DMS79 (cell line): ENCODE results near the gene TENT4A.
"Not testable (repeated sequence)": the region's sequence is repeated elsewhere in the genome, so short reads cannot be mapped to it uniquely, and the experiment has no call there.

Experiments
- DNase-seq: peaks from one replicate; lab custom pipeline; 2025; lab: John Stamatoyannopoulos, UW

The TENT4A gene

GRCh38 chr5:6713274-6714225 lies at the start of gene TENT4A:
TENT4A (plus strand) TSS chr5:6713432; CDS start chr5:6713984, 552 bp downstream.
- no peak for DNase-seq

DNA sequence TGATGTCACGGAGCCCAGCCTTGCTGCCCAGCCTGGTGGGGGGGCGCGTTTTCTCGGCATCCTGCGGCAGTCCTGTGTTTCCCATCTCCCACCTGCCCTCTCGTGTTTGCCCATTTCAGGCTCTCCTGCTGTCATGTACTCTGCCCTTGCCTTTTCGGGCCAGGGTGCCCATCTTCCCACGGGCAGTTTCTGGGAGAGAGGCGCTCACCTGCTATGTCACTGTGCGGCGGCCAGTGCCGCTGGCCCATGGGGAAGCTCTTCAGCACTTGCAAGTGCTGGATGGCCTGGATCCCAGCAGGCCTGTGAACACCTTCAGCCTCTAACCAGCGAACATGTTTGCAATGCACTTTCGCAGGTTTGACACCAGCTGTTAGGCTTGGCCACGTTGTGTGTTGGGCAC lies 46.5 kb upstream of the TENT4A start:
- no peak for DNase-seq

DNA sequence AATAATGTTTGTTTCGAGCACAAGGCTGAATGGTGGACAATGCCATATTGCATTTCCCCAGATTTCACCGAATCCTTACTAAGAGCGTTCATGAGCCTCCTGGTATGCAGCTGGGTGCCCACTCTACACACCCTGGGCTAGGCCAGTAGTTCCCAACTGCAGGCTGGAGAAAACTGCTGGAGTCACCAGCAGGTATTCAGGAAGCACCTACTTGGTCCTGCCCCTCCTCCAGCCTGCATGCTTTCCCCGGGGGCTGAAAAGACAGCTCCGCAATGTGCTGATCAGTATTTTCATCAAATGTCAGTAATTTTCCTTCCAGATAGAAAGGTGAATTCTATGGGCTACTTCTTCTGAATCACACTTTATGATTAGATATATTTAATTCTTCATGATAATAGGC lies 45.6 kb upstream of the TENT4A start:
- DNase-seq = no peak

DNA sequence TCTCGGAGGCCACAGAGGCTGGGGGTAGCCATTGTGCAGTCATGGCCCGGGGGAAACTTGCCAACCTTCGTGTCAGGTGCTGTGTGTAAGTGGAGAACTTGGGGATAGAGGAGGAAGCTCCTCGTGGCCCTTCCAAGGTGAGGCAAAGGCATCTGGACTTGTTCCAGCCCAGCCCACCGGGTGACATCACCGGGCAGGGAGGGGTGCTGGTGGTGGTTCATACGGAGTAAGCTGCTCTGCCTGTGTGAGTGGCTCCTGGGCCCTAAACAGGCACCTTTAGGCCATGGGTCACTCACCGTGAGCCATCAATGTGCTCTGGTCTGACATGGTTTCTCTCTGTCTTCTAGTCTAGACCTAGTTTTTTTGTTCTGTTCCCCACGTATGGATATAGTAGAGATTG lies 44.5 kb upstream of the TENT4A start:
- DNase-seq = not testable (repeated sequence)

GRCh38 chr5:6673031-6673430 lies 40.2 kb upstream of the TENT4A start:
- DNase-seq = no peak

- DNase-seq = no peak
These were observed 39.3 kb upstream of the TENT4A start for GRCh38 chr5:6673963-6674362.

GRCh38 chr5:6674421-6674820 lies 38.8 kb upstream of the TENT4A start:
- peak; percentile 7 for DNase-seq

GRCh38 chr5:6674886-6675285 lies 38.3 kb upstream of the TENT4A start:
- no peak for DNase-seq

DNA sequence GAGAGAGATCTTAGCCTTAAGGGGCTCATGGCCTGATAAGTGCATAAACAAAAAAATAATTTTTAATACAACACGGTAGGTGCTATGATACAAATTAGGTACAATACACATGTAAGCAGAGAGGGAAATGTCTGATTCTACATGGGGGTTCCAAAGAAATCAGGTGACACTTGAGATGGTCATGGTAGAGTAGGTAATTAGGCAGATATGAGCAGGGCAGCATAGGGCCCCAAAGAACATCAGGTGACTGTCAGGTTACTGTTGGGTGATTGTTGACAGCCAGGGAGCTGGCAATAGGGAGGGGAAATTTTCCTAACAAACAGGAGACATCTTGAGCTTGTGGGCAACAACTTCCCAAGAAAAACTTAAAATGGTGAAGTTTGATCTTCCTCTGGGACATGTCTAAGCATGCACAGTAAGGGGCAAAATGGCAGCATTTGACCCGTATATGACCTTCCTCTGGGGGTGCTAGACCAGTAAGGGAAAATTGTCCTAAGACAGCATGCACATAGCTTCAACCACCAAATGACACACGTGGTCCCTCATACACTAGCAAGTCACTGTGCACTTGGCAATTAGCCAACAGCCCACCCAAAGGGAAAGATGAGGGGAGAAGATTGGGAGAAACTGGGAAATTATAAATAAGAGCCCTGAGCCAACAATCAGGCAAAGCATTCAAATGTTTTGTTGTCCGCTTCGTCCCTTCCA lies 37.3 kb upstream of the TENT4A start:
- no peak for DNase-seq

- no peak for DNase-seq
These were observed 36.5 kb upstream of the TENT4A start for GRCh38 chr5:6676702-6677101.

- DNase-seq = no peak
These were observed 34.8 kb upstream of the TENT4A start for GRCh38 chr5:6678385-6678784.

- DNase-seq = no peak
These were observed 32.3 kb upstream of the TENT4A start for GRCh38 chr5:6680922-6681321.

- DNase-seq = no peak
These were observed 31.6 kb upstream of the TENT4A start for GRCh38 chr5:6681682-6682081.

GRCh38 chr5:6682239-6682638 lies 31.0 kb upstream of the TENT4A start:
- no peak for DNase-seq

DNA sequence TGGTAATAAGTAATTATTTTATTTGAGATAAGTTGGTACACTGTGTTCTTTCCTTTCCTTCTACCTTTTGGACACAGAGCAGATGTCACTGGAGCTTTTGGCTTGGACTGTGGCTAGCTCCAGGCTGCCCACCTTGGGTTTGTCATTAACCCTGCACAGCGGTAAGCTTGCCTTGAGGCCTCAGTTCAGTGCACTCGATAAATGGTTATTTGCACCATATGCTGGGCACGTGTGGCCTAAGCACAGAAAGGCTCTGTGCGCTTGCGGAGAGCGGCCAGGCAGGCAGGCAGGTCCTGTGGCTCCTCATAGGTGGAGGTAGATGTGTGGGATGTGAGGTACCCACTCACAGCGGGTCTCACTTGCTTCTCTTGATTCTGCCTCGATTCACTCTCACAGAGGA lies 30.0 kb upstream of the TENT4A start:
- no peak for DNase-seq

DNA sequence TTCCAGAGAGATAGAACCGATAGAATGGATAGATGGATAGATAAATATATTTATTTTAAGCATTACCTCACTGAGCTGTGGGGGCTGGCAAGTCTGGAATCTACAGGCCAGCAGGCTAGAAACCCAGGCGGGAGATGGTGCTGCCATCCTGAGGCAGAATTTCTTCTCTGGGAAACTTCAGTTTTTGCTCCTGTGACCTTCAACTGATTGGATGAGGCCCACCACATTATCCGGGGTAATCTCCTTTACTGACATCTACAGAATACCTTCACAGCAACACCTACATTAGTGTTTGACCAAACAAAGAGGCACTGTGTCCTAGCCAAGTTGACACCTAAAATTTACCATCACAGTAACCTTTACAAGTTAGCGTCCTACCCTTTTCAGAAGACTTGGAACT lies 29.2 kb upstream of the TENT4A start:
- no peak for DNase-seq

GRCh38 chr5:6686501-6686900 lies 26.7 kb upstream of the TENT4A start:
- DNase-seq = no peak

DNA sequence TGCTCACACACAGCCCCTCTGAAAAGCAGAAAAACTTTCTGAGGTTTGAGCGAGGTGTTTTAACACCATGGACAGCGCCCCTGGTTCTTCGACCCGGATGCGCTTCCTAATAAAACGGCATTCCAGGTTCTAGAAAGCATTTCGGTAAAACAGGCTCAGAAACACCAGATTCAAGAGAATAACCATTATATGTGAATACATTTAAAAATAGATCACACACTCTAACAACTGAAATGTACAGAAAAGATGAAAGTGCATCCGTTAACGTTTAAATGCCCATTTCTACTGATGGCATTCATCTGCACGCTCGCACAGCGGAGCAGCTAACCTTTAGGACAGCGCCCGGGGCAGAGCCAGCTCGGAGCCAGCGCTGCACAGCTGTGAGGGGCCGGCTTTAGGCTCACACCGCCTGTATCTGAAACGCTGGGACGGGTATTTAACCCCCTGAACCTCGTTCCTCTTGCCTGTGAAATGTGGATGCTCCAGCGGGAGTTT lies 26.3 kb upstream of the TENT4A start:
- no peak for DNase-seq

DNA sequence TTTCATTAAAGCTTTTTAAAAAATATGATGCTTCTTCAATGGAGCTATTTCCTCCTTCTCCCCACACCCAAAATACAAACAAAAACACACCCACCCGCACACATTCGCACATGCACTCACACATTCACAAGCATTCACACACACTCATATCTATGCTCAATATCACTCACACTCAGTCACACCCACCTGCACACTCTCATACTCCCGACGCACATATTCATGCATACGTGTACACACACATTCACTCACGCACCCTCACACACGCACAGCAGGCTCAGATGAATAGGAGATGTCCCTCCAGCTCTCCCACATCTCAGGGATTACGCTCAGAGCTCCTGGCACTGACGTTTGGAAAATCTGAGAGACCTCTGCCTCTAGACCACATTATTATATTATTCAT lies 25.7 kb upstream of the TENT4A start:
- no peak for DNase-seq

- no peak for DNase-seq
These were observed 20.3 kb upstream of the TENT4A start for GRCh38 chr5:6692906-6693305.

DNA sequence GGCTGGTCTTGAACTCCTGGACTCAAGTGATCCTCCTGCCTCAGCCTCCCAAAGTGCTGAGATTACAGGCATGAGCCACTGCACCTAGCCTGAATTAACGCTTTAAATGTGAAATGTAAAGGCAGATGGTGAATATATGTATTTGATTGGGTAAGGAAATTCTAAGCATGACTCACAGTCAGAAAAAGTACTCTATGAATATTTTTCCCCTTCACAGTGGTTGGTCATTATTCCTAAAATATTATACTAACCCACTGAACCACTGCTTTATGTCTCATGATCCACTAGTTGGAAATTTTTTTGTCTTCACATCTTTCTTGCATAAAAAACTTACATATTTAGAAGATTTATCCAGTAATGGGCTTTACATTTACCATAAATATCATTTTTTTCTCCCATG lies 14.5 kb upstream of the TENT4A start:
- DNase-seq = no peak

GRCh38 chr5:6699357-6699756 lies 13.9 kb upstream of the TENT4A start:
- no peak for DNase-seq

GRCh38 chr5:6700074-6700684 lies 13.1 kb upstream of the TENT4A start:
- DNase-seq = no peak
